Activated T-cell treated with anti-CD3 and anti-CD28 coated beads, Interleukin-2, amount 50 U/mL, for 24 hours (primary cell): ENCODE measurements around the gene KRTAP4-6.
"Not testable (repeated sequence)": the region's sequence is repeated elsewhere in the genome, so short reads cannot be mapped to it uniquely, and the experiment has no call there.

Experiments
- DNase-seq: peaks from one replicate; pipeline ENCODE4 v3.0.0-alpha.2; 2020
- H3K27ac Mint-ChIP-seq: 2 replicates; pipeline ENCODE4 v1.8.0; 2020; ENCODE audit warnings: mild to moderate bottlenecking, mixed read lengths
- H3K27me3 Mint-ChIP-seq: 2 replicates; pipeline ENCODE4 v1.8.0; 2020; ENCODE audit warnings: mixed read lengths
- H3K36me3 Mint-ChIP-seq: 2 replicates; pipeline ENCODE4 v1.8.0; 2020; ENCODE audit warnings: low read depth, mixed read lengths
- H3K4me1 Mint-ChIP-seq: 2 replicates; pipeline ENCODE4 v1.8.0; 2020; ENCODE audit warnings: low read depth, mixed read lengths
- H3K4me3 Mint-ChIP-seq: 2 replicates; pipeline ENCODE4 v1.8.0; 2020; ENCODE audit warnings: mild to moderate bottlenecking, moderate library complexity, mixed read lengths
- H3K9me3 Mint-ChIP-seq: 2 replicates; pipeline ENCODE4 v1.8.0; 2020; ENCODE audit warnings: mixed read lengths

Gene KRTAP4-6

DNA sequence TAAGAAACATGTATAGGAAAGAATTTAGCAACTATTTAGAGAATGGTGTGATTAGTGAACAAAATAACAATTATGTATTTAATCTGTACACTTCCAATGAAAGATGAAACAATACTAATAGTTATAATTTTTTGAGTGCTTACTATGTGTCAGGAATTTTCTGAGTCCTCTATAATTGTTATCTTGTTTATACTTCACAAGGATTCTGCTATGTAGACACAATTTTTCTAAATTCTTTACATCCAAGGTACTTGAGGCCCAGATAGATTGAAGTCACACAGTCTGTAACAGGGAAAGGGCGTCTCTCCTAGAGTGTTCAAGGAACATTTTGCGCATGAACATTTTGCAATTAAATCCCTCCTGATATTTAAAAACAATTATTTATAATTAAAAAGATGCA, 15.3 kb downstream of the KRTAP4-6 start:
- H3K4me1 Mint-ChIP-seq = peaks cover 33% of the 10 kb centered on the region
- no peak overlapping the region for H3K4me3 Mint-ChIP-seq
- H3K36me3 Mint-ChIP-seq = no peaks in the 10 kb centered on the region
- peaks cover 4% of the 10 kb centered on the region for H3K9me3 Mint-ChIP-seq
- H3K27me3 Mint-ChIP-seq = peaks cover 23% of the 10 kb centered on the region
- no peak for DNase-seq
- no peak overlapping the region for H3K27ac Mint-ChIP-seq

DNA sequence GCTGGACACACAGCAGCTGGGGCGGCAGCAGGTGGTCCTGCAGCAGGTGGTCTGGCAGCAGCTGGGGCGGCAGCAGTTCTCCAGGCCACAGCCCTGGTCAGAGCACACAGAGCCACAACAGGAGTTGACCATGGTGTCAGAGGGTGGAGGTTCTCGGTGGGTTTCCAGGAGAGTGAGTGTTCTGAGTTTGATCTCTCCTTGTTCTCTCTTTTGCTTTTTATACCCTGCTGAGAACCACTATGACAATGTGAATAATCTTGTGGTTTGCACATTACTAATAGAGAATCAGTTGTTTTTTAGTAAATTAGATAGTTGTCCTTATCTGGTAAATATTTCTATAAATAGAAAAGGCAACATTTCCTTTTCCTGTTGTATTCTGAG, 16.4 kb downstream of the KRTAP4-6 start, which contains the start of gene KRTAP4-12:
KRTAP4-12 (minus strand) TSS at position 192 of the 381 bp plus-strand sequence; CDS start at position 132, 60 bp downstream.
- not testable (repeated sequence) for DNase-seq, H3K27ac Mint-ChIP-seq, H3K36me3 Mint-ChIP-seq, H3K4me3 Mint-ChIP-seq, H3K9me3 Mint-ChIP-seq
- Mint-ChIP-seq H3K27me3 (peaks cover 23% of the 10 kb centered on the region), H3K4me1 (peaks cover 37% of the 10 kb centered on the region)

DNA sequence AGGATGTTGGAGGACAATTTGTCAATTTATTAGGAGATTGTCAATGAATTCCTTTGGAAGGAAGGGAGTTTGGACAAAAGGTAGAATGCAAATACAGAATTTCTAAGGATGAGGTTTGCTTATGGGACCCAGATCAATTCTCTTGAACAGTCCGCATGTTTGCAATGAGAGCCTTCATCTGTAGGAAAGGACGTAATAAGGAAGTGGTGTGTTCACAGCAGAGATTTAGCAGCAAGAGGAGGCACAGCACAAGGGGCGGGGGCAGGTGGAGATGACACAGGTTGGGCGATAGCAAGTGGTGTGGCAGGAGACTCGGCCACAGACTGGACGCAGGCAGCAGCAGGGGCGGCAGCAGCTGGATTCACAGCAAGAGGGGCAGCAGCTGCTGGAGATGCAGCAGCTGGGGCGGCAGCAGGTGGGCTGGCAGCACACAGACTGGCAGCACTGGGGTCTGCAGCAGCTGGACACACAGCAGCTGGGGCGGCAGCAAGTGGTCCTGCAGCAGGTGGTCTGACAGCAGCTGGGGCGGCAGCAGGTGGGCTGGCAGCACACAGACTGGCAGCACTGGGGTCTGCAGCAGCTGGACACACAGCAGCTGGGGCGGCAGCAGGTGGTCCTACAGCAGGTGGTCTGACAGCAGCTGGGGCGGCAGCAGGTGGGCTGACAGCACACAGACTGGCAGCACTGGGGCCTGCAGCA, 16.9 kb downstream of the KRTAP4-6 start:
- not testable (repeated sequence) for DNase-seq, H3K36me3 Mint-ChIP-seq, H3K4me3 Mint-ChIP-seq, H3K27ac Mint-ChIP-seq, H3K9me3 Mint-ChIP-seq
- Mint-ChIP-seq H3K4me1 (peaks cover 37% of the 10 kb centered on the region), H3K27me3 (peaks cover 26% of the 10 kb centered on the region)

DNA sequence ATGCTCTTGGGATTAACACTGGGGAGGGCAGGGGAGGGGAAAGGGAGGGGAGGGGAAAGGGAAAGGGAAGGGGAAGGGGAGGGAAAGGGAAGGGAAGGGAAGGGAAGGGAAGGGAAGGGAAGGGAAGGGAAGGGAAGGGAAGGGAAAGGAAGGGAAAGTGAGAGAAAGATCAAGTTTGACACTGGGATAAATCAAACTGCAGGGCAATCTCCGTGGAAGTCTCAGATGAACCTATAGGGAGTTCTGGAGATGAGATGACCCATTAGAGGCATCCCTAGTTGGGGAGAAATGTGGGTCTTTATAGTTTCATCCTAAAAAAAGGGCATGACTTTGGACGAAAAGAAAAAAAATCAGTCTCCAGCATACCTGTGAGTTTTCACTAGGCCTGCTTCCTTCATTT, 18.6 kb downstream of the KRTAP4-6 start:
- Mint-ChIP-seq H3K4me3 (no peak overlapping the region), H3K9me3 (peaks cover 4% of the 10 kb centered on the region), H3K36me3 (no peaks in the 10 kb centered on the region), H3K4me1 (peaks cover 37% of the 10 kb centered on the region), H3K27me3 (peaks cover 33% of the 10 kb centered on the region), H3K27ac (no peak overlapping the region)
- no peak for DNase-seq

DNA sequence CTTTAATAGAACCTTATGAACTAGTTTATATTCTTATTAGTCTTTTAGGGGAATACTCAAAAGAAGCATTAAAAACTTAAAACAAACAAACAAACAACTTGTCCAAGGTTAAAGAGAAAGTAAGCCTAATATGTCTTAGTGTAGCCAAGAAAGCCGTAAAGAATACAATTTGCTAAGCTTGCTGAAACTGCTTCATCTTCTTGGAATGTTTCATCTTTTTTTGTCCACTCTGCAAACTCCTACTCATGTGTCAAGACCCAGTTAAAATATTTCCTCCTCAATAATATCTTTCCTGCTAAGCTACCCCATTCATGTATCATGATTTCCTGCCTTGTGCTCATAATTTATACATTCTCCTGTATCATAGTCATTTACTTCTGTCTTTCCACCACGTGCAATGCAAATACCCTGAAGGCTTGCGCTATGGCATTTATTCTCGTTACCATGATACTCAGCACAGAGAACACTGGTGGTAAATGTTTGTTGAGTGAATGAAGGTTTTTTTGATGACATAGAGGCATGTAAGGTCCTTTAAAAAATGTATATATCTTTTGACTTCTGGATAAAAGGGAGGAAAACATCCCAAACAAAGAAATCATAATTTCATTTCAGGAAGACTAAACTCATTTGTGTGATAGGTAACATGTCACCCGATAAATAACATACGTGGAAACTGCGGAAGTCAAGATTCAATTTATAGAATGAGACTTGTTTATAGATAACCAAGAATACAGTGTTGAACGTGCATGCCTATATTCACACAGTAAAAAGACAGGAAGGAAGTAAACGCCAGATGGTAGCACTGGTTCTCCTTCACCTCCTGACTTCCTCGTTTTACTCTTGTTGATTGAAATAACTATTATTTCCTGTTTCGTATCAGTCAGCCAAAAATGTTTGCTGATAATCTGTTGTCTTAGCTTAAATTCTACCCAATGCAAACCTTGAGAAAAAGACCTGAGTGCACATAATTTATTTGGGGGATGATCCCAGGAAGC, 20.4 kb downstream of the KRTAP4-6 start:
- H3K36me3 Mint-ChIP-seq, H3K9me3 Mint-ChIP-seq, H3K27ac Mint-ChIP-seq, DNase-seq, H3K4me3 Mint-ChIP-seq: not testable (repeated sequence)
- peaks cover 49% of the 10 kb centered on the region for H3K27me3 Mint-ChIP-seq
- H3K4me1 Mint-ChIP-seq = peaks cover 24% of the 10 kb centered on the region

DNA sequence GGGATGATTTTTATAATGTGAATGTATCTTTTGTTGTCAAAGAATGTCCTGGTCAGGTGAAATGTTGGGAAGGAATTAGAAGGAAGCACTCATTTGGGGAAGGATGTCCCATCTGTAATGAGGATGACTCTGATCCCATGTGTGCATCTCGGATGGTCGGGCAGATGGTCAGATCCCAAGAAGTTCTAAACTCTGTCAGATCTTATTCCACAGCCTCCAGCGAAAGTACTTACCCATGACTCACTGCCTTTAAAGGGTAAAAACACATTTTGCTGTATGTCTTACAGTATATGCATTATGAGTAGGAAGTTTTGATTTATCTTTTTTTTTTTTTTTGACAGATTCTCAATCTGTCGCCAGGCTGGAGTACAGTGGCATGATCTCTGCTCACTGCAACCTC, 21.6 kb downstream of the KRTAP4-6 start:
- H3K27me3 Mint-ChIP-seq = peaks cover 52% of the 10 kb centered on the region
- no peak overlapping the region for H3K27ac Mint-ChIP-seq
- H3K4me1 Mint-ChIP-seq = peaks cover 18% of the 10 kb centered on the region
- DNase-seq = no peak
- H3K9me3 Mint-ChIP-seq = peaks cover 4% of the 10 kb centered on the region
- H3K4me3 Mint-ChIP-seq = no peak overlapping the region
- H3K36me3 Mint-ChIP-seq = no peaks in the 10 kb centered on the region

DNA sequence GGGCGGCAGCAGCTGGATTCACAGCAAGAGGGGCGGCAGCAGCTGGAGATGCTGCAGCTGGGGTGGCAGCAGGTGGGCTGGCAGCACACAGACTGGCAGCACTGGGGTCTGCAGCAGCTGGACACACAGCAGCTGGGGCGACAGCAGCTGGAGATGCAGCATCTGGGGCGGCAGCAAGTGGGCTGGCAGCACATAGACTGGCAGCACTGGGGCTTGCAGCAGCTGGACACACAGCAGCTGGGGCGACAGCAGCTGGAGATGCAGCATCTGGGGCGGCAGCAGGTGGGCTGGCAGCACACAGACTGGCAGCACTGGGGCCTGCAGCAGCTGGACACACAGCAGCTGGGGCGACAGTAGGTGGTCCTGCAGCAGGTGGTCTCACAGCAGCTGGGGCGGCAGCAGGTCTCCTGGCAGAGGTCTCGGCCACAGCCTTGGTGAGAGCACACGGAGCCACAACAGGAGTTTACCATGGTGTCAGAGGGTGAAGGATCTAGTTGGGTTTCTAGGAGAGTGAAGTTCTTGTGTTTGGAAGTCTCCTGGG, 22.4 kb downstream of the KRTAP4-6 start, which contains the start of gene KRTAP4-11:
KRTAP4-11 (minus strand) TSS at position 528 of the 541 bp plus-strand sequence; CDS start at position 470, 58 bp downstream.
- Mint-ChIP-seq H3K27me3 (peaks cover 49% of the 10 kb centered on the region), H3K4me1 (peaks cover 12% of the 10 kb centered on the region)
- H3K9me3 Mint-ChIP-seq, DNase-seq, H3K27ac Mint-ChIP-seq, H3K4me3 Mint-ChIP-seq, H3K36me3 Mint-ChIP-seq: not testable (repeated sequence)

DNA sequence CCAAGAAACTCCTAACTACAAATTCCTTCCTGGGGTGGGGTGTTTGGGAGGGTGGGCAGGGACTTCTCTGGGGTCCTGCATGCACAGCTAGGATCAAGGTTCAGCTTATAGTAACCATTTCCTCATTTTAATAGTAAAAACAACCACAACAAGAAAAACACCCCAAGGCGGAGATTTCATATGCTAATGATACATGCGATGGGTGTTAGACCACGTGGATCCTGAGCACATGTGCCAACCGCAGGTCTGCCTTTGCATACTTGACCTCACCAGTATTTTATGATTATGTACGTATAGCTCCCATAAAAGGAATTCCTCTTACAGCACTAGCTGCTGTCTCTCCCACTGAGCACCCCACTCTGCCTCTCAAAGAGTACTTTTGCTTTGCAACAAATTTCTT, 24.0 kb downstream of the KRTAP4-6 start:
- Mint-ChIP-seq H3K4me1 (peaks cover 10% of the 10 kb centered on the region), H3K9me3 (peaks cover 2% of the 10 kb centered on the region), H3K27me3 (peaks cover 42% of the 10 kb centered on the region), H3K27ac (no peak overlapping the region), H3K4me3 (no peak overlapping the region), H3K36me3 (no peaks in the 10 kb centered on the region)
- no peak for DNase-seq

DNA sequence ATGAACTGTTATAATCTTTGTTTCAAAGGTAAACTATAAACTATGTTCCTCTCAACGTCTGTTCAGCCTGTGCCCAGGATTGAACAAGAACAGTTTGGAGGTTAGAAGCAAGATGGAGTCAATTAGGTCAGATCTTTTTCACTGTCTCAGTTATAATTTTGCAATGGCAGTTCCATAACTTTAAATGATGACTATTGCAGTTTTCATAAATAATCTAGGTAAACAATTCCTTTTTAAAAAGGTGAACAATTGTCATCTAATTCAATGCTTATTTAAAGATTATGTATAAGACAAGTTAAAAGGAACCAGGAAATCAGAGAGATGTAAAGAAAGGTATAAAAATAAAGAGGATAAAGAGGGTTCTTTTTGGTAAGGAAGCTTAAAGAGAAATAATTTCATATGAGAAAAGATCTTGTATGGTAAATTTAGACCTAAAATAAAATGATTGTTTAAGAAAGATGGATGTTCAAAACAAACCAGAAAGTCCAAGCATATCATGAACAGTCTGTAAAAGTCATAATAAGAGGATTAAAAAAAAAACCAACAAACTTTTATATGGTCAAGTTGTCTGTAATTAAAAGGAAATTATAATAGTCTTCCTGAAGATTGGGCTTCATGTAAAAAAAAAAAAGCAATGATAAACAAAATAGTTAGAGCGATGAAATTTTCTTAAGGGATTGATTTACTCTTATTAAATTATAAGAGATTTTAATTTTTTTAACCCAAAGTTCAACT, 29.0 kb downstream of the KRTAP4-6 start:
- Mint-ChIP-seq H3K36me3 (no peaks in the 10 kb centered on the region), H3K27ac (no peak overlapping the region), H3K4me3 (no peak overlapping the region), H3K9me3 (peaks cover 4% of the 10 kb centered on the region), H3K4me1 (no peaks in the 10 kb centered on the region), H3K27me3 (peaks cover 42% of the 10 kb centered on the region)
- no peak for DNase-seq

DNA sequence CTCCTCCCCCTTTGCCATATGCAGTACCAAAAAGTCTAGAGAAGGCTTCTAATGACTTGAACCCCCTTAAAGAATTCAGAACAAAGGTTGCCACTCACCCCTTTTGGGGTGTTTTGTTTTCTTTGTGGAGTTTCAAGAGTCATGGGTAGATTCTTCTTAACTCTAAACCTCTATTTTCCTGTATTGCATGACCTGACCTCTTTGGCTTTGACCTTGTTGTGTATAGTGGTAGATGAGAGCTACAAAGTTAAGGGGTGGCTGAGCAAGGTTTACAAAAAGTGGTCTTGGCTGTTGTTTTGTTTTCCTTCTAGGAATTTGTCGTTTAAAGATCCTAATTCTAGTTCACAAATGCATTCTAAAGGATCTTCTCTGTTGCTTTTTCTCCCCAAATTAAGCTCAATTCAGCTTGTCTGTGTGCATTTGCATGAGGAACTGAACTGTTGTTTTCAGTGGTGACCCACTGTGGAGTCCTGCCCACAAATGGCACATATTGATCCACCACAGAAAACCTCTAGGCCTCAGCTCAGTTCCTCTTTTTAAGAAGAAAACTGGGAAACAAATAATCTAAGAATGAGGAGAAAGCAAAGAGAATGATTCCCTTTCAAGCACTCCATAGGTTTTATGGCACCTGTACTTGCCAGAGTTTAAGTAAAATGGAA, 31.5 kb downstream of the KRTAP4-6 start:
- not testable (repeated sequence) for DNase-seq, H3K4me1 Mint-ChIP-seq, H3K36me3 Mint-ChIP-seq, H3K4me3 Mint-ChIP-seq, H3K9me3 Mint-ChIP-seq, H3K27ac Mint-ChIP-seq
- H3K27me3 Mint-ChIP-seq = peaks cover 30% of the 10 kb centered on the region

DNA sequence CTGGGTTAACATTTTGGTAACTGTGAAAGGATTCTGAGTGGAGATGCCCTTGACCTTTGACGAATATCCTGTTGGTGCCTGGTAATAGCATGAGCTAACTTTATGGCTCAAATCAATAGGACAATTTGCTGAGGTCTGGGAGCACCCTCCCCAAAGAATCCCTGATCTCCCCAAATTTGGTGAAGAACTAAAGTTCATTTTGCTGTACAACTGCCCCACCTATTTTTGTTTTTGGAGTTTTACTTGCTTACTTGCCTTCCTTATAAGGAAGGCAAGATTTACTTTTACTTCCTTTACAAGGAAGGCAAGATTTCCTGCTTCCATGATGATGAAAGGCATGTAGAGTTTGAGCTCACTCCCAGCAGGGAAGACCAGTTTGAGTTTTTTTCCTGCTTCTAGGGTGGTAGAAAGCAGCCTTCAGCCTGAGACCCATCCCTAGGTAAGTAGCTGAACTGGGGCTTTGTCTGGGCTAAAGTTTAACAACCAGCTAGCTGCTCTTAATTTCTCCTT, 32.3 kb downstream of the KRTAP4-6 start:
- H3K4me1 Mint-ChIP-seq = no peaks in the 10 kb centered on the region
- peaks cover 27% of the 10 kb centered on the region for H3K27me3 Mint-ChIP-seq
- no peak overlapping the region for H3K4me3 Mint-ChIP-seq
- no peaks in the 10 kb centered on the region for H3K36me3 Mint-ChIP-seq
- H3K27ac Mint-ChIP-seq = no peak overlapping the region
- no peak for DNase-seq
- peaks cover 2% of the 10 kb centered on the region for H3K9me3 Mint-ChIP-seq

DNA sequence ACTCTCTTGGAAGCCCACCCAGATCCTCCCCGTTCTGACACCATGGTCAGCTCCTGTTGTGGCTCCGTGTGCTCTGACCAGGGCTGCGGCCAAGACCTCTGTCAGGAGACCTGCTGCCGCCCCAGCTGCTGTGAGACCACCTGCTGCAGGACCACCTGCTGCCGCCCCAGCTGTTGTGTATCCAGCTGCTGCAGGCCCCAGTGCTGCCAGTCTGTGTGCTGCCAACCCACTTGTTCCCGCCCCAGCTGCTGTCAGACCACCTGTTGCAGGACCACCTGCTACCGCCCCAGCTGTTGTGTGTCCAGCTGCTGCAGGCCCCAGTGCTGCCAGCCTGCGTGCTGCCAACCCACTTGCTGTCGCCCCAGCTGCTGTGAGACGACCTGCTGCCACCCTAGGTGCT, 35.0 kb downstream of the KRTAP4-6 start, which contains the start of gene KRTAP4-9:
KRTAP4-9 (plus strand) TSS at position 43 of the 400 bp plus-strand sequence; CDS start at position 43, 0 bp downstream.
- peaks cover 26% of the 10 kb centered on the region for H3K27me3 Mint-ChIP-seq
- H3K4me3 Mint-ChIP-seq, DNase-seq, H3K9me3 Mint-ChIP-seq, H3K4me1 Mint-ChIP-seq, H3K36me3 Mint-ChIP-seq, H3K27ac Mint-ChIP-seq: not testable (repeated sequence)

DNA sequence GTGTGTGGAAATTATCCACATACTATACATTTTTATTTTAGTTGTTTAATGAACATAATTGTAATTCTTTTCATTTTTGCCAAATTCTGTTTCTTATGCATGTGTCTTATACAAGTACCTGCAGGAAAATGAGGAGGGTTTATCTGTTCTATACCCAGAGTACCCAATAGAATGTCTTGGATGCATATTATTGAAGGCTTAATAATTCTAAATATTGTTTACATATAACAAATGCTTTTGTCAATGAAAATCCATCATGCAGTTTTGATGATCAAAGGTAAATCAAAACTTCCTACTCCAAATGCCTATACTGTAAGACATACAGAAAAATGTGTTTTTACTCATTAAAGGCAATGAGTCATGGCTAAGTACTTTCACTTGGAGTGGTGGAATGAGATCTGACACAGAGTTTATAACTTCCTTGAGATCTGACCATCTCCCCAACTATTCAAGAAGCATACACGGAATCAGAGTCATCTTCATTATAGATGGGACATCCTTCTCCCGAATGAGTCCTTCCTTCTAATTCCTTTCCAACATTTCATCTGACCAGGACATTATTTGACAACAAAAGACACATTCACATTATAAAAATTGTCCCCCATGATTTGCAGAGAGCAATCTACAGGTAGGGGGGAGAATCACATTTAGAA, 35.8 kb downstream of the KRTAP4-6 start:
- not testable (repeated sequence) for H3K9me3 Mint-ChIP-seq, H3K4me3 Mint-ChIP-seq, H3K27ac Mint-ChIP-seq, H3K36me3 Mint-ChIP-seq, DNase-seq, H3K4me1 Mint-ChIP-seq
- peaks cover 31% of the 10 kb centered on the region for H3K27me3 Mint-ChIP-seq
